Skin of body (tissue), 2 donors: ENCODE results near the gene DLG4. TPM values are rescaled to one million over a fixed set of nuclear protein-coding genes. Genes with fewer than 3 reads are reported as not detected.
A peak's percentile ranks its signal among the peaks of the same experiment; 100 is the strongest.

Experiments
- DNase-seq: peaks from one replicate; lab custom pipeline; 2025; lab: John Stamatoyannopoulos, UW
- total RNA-seq: library from RNA; depleted of rRNA; stranded (reverse); fragments of >200 nt; gene quantifications from one replicate; pipeline ENCODE4 v1.2.3, GENCODE V29; 2014

The DLG4 gene
- total RNA-seq, 1 donor from 2014 or later, result 16.5 TPM

DNA sequence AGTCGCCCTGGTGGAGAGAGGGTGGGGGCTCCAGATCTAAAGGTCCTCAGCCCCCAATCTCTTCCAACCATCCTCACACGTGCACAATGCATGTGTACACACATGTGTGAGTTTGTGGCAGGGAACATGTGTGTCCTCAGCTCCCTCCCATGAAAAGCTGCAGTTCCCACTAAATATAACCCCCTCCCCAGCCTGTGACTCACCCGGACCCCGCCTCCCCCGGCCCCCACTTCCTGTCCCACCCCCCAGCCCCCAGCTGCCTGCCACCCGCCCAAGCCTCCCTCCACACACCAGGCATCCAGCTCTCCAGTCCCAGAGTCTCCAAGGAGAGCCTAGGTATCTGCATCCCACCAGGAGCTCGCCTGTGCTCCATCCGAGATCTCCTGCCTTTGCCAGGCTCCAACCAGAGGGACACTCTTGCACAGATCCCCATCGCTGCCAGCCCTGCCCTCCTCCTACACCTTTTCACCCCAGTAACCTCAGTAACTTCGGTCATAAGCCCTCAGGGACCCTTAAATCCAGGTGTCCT lies 3.9 kb downstream of the DLG4 start:
- DNase-seq, result peak; percentile 67

DNA sequence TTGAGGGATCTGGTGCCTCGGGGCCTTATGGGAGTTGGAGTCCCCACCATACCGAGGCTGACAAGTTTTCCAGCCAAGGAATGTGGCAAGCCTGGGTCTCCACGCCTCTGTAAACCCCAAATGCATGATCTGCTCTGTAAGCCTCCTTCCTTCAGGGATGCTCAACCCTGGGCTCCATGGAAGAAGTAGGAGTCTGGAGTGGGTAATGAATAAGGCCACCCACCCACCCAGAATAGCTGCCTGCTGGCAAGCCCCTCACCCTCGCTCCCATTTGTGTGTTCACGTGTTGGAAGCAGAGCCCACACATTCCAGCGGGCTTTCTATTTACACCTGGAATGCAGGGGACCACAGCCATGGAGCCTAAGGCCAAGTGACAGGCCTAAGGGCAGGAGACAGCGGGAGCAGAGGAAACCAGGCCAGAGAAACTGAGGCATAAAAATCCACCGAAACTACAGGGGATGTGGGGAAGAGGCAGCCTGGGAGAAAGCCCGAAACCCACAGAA lies 4.4 kb downstream of the DLG4 start:
- peak; percentile 97 for DNase-seq

GRCh38 chr17:7214300-7215135 lies 5.1 kb downstream of the DLG4 start:
- peak; percentile 95 for DNase-seq

DNA sequence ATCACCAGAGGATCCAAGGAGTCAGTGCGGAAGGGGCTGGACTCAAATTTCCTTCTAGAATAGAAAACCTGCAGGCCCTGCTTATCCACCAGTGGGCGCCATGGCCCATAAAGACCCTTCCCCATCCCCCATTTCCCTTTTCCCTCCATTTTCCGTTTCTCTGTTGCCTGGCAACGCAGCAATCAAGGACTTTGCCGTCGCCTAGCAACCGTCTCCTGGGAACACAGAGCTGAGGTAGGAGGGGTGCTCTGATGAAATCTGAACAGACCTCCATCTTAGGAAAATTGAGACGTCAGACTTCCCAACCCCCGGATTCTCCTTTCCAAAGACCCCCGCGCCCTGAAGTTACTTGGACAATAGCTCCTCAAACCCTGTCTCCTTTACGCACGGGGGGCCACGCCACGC lies 5.7 kb downstream of the DLG4 start:
- peak; percentile 91 for DNase-seq

GRCh38 chr17:7211491-7212273 lies 8.0 kb downstream of the DLG4 start:
- no peak for DNase-seq

- DNase-seq, result no peak
Observed at GRCh38 chr17:7208754-7209460, 10.7 kb downstream of the DLG4 start.

DNA sequence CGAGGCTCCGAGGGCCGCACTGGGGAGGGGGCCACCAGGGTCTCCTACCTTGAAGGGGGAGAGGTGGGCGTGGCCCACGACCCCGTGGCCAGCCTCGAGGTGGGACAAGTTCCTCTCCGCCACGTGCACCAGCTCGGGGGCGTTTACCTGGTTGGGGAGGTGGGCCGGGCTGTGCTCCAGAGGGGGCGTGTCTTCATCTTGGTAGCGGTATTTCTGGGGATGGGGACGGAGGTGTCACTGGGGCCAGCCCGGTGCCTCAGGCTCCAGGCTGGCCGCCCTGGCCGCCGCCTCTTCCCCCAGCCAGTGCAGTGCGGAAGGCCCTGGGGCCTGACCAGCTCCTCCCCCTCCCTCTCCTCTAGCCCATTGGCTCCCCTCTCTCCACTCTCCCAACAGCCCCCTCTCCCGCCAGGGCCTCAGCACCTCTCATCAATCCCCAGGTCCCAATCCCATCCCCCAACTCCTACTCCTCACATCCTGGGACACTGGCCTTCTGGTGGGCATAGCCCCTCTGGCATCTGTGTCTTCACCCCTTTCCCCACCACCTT lies 11.5 kb downstream of the DLG4 start:
- DNase-seq, result no peak

DNA sequence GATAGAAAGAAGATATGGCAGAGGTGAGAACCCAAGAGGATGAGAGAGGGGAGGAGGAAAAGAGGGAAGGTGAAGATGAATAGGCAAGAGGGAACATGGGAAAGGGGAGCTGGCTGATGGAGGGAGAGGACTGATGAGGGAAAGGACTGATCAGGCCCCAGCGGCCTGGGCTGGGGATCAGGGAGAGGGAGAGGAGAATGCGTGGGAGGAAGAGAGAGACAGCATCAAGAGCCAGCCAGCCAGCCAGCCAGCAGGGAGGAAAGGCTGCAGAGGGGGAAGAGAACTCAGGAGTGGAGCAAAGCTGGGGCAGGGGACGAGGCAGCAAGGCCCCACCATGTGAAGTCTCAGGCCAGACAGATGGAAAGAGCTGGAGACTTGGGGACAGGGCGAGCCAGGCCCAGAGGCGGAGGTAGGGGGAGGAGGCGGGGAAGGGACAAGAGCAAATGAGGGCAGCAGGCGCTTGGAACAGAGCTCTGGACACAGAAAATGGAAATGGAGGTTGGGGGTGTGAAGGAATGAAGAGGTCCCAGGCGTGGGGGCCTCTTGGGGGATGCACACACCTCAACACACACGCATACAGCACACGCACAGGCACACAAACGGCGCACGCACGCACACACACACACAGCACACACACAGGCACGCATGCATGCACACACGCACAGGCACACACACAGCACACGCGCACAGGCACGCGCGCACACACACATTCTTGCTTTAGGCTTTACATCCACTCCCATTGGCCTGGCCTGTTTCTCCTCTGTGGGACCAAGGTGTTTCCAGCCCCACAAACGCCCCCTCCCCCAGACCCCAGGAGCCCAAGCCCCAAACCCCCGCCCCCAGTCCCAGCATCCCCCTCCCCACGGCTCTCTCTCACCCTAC lies 12.3 kb downstream of the DLG4 start:
- no peak for DNase-seq

- no peak for DNase-seq
Observed at GRCh38 chr17:7205561-7205960, 14.1 kb downstream of the DLG4 start.

DNA sequence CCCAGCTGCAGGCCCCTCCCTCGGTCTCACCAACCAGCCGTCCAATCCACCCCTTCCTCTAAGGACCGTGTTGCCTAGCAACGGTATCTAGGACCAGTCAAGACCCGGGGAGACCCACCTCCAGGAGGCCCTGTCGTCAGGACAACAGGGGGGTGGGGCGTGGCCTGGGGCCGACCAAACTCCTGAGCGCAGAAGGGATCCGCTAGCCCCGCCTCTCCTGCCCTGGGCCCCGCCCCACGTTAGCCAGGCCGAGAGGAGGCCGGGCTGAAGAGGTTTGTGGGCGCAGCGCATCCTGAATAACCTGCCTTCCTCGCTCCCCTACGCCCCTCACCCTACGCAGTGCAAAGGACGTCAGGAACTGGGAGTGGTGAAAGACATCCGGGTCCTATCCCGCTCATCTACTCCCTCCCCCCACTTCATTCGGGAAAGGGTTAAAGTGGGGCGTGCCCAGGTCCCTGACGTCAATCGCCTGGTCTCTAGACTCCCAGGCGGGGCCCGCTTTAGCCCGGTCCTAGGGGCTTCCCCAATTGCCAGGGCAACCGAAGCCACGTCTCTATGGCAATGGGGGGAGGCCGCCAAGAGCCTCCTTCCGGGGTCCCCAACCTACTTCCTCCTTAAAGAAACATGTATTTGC lies 14.7 kb downstream of the DLG4 start:
- peak; percentile 92 for DNase-seq

GRCh38 chr17:7204336-7204735 lies 15.3 kb downstream of the DLG4 start:
- DNase-seq, result no peak

- DNase-seq, result no peak
Observed at GRCh38 chr17:7203391-7203790, 16.2 kb downstream of the DLG4 start.

DNA sequence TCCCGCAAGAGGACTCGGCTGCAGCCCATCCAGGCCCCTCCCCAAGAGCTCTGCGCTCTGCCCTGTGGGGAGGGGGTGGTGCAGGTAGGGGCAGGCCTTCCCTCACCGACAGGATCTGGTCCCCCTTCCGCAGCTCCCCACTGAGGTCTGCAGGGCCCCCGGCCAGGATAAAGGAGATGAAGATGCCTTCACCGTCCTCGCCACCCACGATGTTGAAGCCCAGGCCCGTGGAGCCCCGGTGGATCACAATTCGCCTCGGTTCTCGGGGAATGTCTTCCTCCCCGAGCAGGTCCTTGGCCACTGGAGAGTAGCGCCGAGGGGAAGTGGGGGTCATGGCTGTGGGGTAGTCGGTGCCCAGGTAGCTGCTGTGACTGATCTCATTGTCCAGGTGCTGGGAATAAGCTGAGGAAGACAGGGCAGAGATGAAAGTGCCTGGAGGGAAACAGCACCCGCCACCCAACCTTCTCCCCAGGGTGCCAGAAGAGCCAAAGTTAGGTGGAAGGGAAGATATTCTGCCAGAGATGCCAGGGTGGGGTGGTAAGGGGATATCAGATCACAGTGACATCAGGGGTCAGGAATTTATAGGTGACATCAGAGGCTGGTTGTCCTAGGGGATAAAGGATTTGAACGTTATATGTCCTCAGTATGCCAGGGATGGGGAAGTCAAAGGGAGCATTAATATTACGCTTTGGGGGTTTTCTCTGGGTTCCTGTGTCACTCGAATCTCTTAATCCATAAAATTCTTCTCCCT lies 22.8 kb downstream of the DLG4 start:
- DNase-seq, result no peak

GRCh38 chr17:7195971-7196370 lies 23.7 kb downstream of the DLG4 start:
- DNase-seq, result no peak

- DNase-seq, result no peak
Observed at GRCh38 chr17:7192271-7192937, 27.2 kb downstream of the DLG4 start.

DNA sequence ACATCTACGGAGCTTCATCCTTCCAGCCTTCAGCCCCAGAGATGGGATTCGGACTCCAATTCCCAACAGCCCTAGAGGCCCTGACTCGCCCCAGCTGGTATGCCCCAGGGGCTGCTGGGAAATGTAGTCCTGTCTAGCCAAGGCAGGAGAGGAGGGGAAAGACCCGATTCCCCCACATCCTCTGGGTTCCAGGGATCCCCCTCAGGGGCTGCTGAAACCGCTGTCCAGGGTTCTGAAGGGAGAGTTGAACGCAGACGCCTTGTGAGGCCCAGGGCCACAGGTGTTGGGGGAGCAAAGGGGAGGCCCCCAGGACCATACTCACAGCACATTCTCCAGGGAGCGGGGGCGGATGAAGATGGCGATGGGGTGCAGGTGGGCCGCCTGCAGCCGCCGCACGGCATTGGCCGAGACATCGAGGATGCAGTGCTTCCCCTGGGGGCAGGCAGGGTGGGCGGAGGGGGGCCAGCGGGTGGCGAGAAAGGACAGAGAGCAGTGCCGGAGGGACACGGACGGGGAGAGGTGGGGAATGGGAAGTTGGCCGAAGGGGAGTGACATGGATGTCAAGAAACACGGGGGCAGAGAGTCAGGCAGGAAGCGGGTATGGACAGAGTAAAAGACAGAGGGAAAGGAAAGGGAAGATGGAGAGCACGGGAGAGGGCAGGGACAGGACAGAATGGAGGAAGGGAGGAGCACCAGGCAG lies 27.9 kb downstream of the DLG4 start:
- DNase-seq, result no peak

- no peak for DNase-seq
Observed at GRCh38 chr17:7191069-7191468, 28.6 kb downstream of the DLG4 start.
